GM19239 (cell line): ENCODE measurements around the gene ZNF385D.

ENCODE experiments used
- DNase-seq: peaks from one replicate; pipeline ENCODE4 v3.0.0; 2011; ENCODE audit warnings: low spot score; ENCODE audit not compliant: insufficient read length
- FAIRE-seq: peaks from 2 replicates; lab custom pipeline; 2011; peaks lifted over from hg19 to GRCh38; lab: Jason Lieb, UNC

The ZNF385D gene

DNA sequence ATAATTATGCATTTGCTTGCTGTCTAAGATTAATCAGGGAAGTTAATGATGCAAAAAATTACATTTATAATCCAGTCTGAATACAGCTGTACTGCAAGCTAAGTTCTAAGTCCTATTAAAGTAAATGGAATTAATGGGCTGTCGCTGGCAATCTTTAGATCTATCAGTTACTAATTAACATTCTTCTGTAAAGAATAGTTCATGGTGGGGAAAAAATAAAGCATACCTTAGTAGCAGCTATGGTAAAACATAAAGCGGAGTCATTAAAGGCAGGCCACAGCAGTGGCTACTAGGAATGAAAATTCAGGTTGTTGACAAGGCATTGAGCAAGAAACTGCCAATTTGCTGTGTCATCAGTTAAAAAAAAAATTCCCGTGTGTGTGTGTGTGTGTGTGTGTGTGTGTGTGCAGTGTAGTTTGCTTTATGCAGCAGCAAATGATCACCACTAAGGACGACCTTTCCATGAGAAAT is 129.8 kb downstream of the ZNF385D start:
- FAIRE-seq (no peak), DNase-seq (no peak)

DNA sequence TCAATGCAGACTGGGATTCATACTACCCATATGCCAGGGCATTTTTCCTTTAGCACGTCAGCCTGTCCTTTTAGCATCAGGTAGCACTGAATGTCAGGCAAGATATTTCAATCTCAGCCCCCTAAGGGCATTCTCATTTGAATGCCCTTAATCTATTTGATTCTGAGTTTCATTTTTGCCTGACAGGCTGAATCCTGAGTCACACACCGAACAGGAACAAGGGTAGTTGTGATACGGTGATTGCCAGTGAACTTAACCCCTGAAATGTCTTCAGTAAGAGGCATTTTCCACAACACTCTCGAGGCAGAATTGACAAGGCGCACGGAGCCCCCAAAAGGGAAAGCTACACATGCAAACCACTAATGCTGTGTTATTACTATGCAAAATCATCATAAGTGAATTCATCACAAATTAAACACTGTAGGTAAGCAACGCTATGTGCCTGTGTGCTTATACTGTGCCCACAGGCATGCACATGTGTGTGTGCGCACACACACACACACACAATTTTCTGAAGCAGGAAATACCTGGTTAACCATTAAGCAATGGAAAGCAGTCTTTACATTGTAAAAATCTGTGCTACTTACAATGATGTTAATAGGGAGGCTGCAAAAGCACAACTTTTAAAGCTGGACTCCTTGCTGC is 130.4 kb downstream of the ZNF385D start:
- DNase-seq (no peak), FAIRE-seq (no peak)

DNA sequence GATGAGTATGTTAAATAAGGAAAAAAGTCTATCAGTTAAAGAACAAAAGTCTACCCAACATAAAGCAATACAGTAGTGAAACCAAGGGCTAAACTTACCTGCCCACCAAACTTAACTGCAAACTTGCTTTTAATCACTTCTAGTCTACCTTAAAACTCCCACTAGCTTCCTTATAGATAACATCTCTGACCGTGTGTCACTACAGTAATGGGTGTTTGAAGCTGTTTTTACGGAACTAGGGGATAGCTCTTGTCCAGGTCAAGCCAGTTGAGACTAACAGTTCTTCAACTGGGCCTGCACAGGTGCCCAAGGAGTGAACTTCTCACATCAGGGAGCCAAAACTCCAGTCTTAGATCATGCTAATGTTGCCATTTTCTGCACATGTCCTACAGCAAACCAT is 132.3 kb downstream of the ZNF385D start:
- DNase-seq (no peak), FAIRE-seq (no peak)

DNA sequence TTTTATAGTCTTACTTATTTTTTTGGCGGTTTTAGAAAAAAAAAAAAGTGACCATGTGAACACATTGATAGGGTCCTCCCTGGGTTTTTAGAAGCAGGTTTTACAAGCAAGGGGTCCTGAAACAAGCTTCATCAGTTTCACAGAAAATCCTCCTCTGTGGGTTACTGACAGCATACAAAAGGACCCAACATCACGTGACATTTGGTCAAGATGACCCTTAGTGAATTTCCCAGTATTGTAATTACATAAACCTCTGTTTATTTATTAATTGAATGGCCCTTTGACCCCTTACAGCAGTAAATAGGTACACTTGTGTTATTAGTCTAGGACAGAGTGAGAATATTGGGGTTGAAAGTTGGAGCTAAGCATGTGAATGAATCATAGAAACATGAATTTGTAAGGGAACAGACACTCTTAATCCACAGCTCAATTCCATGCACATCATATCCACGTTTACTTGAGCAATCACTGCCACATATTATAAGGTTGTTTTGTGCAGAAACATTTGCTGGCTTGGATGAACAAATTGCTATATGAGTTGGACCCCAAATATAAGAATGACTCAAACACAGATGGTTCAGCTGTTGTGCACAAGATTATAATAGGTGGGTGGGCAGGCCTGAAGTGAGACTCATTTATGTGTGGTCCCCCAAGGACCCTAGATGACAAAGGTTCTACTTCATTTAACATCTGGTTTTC is 137.5 kb downstream of the ZNF385D start:
- DNase-seq (no peak), FAIRE-seq (no peak)

DNA sequence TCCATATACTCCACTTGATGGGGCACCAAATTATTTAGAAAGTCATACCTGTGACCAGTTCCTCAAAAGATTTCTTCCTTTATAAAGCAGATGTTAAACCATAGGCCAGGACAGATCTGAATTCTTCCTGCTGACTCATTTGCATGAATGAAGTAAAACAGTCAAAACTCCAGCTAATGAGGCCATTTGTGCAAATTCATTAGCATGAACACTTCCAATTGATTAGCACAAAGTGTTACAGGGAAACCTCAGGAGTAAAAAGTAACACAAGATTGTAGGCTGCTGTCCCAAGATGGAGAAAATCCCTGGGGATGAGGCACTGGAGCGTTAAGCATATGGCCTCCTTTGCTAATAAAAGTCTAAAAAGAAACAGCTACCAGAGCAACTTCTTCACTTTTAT is 149.8 kb downstream of the ZNF385D start:
- DNase-seq (no peak), FAIRE-seq (no peak)

DNA sequence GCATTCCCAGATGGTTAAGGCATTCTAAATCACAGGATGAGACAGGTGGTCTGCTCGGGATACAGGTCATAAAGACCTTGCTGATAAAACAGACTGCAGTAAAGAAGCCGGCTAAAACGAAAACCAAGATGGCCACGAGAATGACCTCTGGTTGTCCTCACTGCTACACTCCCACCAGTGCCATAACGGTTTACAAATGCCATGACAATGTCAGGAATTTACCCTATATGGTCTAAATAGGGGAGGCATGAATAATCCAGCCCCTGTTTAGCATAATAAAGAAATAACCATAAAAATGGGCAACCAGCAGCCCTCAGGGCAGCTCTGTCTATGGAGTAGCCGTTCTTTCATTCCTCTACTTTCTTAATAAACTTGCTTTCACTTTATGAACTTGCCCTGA is 151.1 kb downstream of the ZNF385D start:
- no peak for DNase-seq
- no peak for FAIRE-seq

DNA sequence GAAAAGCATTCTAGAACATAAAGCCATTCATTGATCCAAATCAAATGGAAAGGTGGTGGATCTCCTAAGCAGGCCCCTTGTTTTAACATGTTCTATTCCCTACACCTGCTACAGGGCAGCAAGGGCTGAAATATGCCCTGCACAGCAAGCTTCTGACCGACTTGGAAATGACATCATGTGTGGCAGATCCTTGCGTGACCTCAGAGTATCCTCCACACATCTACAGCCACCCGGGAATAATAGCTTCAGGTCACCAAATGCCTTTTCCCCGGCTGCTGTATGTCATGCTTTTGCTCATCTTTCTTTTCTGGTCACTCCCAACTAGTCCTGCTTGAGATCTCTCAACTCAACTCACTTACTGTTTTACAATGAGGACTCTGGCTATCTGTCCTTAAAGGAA is 158.2 kb downstream of the ZNF385D start:
- FAIRE-seq (no peak), DNase-seq (no peak)

DNA sequence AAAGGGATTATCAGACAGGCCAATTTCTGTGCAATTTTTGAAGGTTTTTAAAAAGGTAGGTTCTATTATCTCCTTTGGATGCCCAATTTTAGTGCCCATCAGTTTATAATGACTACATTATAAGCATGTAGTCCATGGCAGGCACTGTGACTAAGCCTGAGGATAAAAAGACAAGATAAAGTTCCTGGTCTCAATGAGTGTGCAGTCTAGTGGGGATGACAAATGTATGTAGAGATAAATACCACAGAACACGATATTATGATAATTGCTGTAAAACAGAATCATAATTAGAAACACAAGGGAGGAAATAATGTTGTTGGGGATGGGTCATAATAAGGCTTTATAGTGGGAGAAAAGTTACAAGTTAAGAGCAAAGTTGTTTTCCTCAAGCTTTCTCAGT is 163.1 kb downstream of the ZNF385D start:
- no peak for DNase-seq
- FAIRE-seq = no peak

DNA sequence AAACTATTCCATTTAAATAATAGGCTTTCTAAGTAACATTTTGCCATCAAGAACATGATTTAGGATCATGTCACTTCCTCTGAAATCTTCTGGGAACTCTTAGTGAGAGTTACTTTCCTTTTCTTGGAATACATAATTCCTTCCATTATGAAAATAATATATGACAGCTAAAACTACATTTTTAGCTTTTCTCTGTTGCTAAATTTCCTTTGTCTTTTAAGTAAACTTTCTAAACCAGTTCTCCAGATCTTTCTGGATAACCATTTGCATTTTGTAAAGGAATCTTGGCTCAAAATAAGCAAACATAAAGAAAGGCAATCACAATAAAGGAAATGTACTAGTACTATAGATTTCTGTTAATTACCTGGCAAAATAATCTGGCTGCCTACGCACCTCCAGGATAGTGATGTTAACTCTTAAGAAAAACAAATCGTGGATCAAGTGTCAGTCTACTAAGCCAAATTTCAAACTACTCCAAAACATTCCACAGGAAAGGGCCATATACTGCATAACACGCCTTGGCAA is 165.7 kb downstream of the ZNF385D start:
- FAIRE-seq = no peak
- DNase-seq = no peak

DNA sequence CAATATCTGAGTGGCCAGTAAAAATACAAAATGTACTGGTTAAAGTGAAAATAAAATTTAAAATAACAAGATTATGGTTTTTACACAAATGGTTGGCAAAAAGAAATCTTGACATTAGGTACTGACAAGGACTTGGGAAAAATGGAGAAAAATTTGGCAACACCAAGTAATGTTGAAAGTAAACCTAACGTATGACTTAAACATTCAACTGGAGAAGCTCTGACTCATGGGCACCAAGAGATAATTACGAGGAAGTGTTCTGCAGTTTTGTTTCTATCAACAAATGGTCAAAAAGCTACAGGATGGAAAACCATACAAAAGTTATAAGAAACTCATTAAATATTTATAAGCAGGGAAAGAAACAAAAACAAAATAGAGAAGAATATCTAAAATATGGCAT is 177.7 kb downstream of the ZNF385D start:
- no peak for FAIRE-seq
- DNase-seq = no peak

DNA sequence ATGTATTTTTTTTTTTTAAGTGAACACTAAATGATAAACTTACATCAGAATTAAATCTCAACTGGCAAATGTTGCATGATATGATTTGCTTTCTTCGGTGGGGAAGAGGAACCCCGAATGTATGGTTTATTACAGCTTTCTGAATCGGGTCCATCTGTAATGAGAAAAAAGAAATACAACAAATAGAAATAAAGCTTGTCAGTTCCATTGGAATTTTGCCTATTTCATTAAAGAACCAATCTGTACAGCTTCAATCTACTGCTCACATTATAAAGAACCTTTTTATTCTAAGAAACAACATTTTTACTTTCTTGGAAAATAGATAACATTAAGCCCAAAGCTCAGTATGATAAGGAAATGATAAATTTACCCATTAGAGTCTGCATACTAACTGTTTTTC is 186.5 kb downstream of the ZNF385D start:
- DNase-seq = no peak
- FAIRE-seq = no peak

DNA sequence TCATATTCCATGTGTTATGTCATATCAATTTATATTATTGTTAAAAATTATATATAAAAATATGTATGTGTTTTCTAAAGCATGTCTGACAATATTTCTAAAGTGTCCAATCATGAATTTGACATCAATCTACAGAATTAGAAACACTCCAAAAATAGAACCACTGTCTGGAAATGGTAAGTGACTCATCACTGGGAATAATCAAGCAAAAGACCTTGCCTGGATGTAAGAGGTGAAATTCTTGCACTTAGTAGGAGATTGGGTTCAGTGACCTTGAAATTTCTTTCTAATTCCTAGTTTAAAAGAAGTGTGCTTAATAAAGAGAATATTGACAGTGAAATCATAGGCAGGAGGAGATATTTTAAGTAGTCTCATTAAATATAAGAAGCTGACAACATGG is 188.8 kb downstream of the ZNF385D start:
- FAIRE-seq (no peak), DNase-seq (no peak)

DNA sequence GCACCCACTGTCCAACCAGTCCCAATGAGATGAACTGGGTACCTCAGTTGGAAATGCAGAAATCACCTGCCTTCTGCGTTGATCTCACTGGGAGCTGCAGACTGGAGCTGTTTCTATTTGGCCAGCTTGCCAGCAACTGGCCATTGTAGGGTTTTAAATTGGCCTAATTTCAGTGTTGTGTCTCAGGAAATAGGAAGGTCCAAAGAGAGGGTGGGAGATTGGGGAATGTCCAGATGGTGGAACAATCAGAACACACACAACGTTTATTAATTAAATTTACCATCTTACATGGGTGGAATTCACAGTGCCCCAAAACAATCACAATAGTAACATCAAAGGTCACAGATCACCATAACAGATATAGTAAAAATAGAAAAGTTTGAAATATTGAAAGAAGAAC is 189.5 kb downstream of the ZNF385D start:
- no peak for DNase-seq
- FAIRE-seq = no peak

DNA sequence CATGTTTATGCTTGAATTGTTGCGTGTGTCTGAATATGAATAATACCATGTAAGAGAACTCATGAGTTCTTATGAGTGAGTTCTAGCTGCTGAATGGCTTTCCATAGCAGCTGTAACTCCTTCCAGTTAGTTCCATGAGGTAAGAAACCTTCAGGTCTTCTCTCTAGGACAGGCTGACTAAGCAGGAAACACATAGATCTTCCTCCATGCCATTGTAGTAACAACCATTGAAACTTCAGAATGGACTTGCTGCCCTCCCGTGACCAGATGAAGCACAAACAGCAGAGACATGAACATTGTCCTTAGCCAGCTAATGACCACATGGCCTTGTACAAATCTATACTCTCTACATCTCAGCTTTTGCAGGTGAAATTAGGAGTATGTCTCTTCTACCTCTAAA is 200.0 kb downstream of the ZNF385D start:
- no peak for FAIRE-seq
- no peak for DNase-seq

DNA sequence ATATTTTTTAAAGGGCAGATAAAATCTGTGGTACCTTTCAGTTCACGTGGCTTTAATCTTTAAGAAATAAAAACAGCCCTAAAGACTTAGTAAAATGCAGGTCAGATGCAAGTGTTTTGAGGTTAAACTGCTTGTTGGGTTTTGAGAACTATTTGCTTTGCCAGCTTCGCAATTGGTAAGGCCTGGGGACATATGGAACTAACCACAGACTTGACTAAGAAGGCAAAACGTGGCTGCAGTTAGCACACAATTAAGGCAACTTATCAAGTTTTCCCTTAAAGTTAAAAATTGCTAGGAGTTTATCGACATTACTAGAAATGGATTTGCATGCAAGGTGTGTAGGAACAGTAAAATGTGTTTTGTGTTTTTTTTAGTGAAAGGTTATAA is 206.9 kb downstream of the ZNF385D start:
- DNase-seq (no peak), FAIRE-seq (no peak)

DNA sequence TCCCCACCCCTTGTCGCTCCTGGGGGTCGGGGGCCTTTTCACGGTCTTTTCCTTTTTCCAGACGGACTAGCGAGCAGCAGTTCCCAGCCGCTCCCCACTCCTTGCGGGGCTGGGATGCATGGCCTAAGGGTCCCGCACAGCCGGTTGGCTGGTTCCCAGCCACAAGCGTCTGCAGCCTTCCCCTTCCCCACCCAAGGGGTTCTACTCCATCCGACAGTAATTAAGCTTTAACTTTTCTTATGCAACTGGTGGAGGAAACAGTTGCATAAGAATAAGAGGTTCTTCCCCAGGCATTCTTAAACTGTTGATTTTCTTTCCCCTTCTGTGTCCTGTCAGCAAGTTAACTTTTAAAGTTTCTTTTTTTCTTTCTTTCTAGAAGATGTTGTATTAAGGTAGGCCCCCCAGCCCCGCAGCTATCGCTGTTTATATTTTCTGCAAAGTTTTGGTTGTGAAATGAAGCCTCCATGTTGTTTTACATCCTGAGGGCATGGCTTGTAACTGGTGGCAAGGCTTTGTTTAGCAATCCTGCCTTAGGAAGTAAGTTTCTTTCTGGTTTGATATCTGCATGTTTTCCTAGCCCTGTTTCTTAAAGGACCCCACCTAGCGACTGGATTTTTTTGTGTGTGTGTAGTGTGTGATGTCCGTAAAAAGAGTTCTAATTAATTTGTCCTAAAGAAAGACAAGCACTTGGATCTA is 207.5 kb downstream of the ZNF385D start:
- FAIRE-seq = no peak
- DNase-seq = no peak

DNA sequence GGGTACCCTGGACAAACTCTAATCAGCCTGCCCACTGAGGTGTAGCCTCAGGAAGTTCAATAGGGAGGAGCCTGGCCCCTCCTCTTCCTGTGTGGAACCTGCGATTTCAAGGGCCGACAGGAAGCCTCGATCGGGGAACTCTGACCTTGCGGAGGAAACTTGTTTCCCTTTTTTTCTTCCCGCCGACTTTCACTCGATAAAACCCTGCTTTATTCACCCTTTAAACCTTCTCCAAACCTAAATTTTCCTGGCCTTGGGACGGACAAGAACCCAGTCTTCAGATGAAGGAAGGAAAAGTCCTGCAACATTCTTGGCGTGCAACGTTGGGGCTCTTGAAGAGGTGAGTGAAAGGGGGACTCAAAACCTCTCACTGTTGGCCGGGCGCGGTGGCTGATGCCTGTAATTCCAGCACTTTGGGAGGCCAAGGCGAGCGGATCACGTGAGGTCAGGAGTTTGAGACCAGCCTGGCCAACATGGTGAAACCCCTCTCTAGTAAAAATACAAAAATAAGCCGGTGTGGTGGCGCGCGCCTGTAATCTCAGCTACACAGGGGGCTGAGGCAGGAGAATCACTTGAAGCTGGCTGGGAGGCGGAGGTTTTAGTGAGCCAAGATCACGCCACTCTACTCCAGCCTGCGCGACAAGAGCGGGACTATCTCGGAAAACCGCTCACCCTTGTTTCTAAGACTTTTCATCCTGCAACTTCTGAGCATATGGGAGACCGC is 208.2 kb downstream of the ZNF385D start:
- FAIRE-seq = no peak
- no peak for DNase-seq

DNA sequence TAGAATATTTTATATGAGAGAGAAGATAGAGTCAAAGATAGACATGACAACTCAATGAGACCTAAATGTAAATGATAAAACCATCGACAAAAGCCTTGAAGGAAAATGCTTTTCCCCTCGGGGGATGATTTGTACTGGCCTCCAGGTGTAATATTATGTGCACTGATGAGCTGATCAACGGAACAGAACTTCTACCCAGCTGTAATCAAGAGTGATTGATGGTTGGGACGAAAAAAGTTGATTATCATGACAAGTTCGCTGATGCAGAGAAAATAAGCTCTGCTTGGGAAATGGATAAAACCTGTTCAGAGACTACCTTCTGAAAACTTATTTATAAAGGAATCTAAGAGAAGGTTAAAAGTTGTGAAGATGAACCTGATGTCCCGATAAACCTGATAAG is 210.7 kb downstream of the ZNF385D start:
- DNase-seq = no peak
- FAIRE-seq = no peak

DNA sequence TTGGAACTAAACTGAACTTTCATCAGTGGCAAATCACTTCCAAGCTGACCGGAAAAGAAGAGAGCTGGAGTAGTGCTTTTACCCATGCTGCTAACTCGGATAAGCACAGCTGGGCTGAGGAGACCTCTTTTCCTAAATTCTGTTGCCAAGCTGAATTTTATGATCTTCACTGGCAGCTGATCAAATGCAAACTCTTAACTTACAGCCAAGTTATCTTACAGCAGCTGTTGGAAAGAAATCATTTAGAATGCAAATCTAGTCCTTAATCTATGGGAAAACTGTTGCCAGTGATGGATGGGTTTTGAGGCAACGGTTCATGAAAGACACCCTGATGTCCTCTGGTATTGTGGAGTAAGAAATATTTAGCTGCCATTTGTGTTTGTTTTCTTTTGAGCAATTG is 216.5 kb downstream of the ZNF385D start:
- FAIRE-seq (no peak), DNase-seq (no peak)

DNA sequence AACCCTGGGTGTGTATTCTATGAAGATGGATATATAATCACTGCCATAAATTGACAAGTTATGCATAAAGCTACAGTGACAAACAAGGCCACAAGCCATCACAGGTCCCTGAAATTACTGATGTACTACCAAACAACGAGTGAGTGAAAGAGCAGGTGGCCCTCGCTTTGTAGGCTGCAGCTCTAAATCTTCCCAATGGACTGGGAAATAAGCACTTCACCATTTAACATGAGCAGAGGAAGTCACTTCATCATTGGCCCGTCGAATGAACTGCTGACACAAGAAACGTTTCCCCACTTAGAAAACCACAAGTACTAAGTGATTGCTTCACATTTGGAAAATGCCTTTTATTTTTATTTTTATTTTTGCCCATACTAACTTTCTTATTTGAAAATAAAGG is 218.0 kb downstream of the ZNF385D start:
- DNase-seq (no peak), FAIRE-seq (no peak)

DNA sequence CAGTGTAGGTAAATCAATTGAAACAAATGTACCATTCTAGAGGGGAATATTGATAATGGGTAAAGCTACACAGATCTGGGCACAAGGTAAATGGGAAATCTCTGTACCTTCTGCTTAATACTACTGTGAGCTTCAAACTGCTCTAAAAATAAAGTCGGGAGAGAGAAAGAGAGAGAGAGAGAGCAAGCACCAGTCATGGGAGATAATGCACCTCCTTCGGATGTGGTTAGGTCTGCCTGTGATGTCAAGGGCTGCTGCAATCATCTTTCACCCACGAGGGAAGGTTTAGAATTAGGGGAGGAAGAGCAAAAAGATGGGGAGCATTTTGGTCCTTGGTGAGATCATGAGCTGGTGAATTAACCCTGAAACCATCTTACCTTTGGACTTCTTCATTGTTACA is 219.1 kb downstream of the ZNF385D start:
- FAIRE-seq (no peak), DNase-seq (no peak)
